ENCODE data around the gene TRMT61A.

DNA sequence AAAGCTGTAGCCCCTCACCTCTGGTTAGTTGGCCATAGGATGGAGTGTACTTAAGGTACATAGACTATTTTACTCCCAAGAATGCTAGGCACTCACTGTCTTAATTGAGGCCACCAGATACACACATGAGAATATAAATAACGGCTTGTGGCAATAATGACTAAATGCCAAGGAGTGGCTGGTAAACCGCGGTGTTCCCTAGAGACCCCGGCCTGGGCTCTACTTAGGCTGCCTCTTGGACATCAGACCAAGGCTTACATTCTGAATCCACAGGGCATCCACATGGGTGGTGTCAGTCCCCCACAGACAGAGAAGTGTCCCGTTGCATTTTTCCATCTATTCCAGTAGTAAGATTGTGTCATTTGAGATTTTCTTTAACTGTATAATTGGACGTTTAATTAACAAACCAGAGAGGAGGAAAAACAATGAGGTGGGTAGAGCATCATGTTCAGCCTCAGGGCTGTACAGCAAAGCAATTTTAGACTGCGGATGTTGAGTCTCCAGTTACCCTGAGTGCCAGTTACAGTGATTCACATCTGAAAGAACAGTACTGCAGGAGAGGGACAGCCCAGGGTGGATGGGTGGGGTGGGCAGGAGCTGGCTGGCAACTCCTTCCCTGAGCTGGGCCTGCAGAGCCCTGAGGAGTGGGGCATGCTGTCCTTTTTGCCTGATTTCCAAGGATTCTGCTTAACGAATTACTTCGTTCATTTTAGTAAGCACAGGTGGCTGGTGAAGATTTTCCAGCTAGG lies 26.9 kb upstream of the TRMT61A start:
- TF ChIP-seq POLR2AphosphoS5 (IDR thresholded peaks at IDR 0.05; ENCODE audit: low read depth, low read length) (no peak), TAF1 (IDR thresholded peaks at IDR 0.05; ENCODE audit: low read depth, low read length) (no peak), POLR2A (IDR thresholded peaks at IDR 0.05; ENCODE audit: low read depth, low read length) (no peak), POU2F2 (IDR thresholded peaks at IDR 0.05; ENCODE audit: low read depth, low read length) (no peak), PAX5 (IDR thresholded peaks at IDR 0.05; ENCODE audit: insufficient read depth, low read length, severe bottlenecking) (no peak)
